SU-DHL-6 (cell line): ENCODE results near the gene THSD7B.

ENCODE experiments used
- H2AFZ ChIP-seq: fragments of 200-600 bp; sonication (generic); 2 replicates; pipeline ENCODE4 v1.6.1; 2014; ENCODE audit warnings: low read depth, mild to moderate bottlenecking, moderate library complexity, mixed read lengths, antibody characterized with exemption, low read length; ENCODE audit not compliant: severe bottlenecking
- H3F3A ChIP-seq: fragments of 200-600 bp; shearing (Covaris generic); 2 replicates; pipeline ENCODE4 v1.6.0; 2016; ENCODE audit warnings: antibody characterized with exemption, mild to moderate bottlenecking; ENCODE audit not compliant: insufficient read depth
- H3K27ac ChIP-seq: fragments of 200-600 bp; sonication (generic); 2 replicates; pipeline ENCODE4 v1.5.1; 2016; ENCODE audit warnings: low read depth, mild to moderate bottlenecking, low read length, moderate library complexity, mixed read lengths
- H3K27me3 ChIP-seq: fragments of 200-600 bp; sonication (generic), shearing (Covaris generic); 2 replicates; pipeline ENCODE4 v1.6.0; 2014; ENCODE audit warnings: mild to moderate bottlenecking, low read length
- H3K36me3 ChIP-seq: fragments of 200-600 bp; sonication (generic); 2 replicates; pipeline ENCODE4 v1.6.1; 2014; ENCODE audit warnings: mild to moderate bottlenecking, low read length, mixed read lengths
- H3K4me2 ChIP-seq: fragments of 300-600, 200-600 bp; shearing (Covaris generic), sonication (generic); 2 replicates; pipeline ENCODE4 v1.6.0; 2014; ENCODE audit warnings: low read length, low read depth, mild to moderate bottlenecking; ENCODE audit not compliant: poor library complexity, severe bottlenecking
- H3K4me3 ChIP-seq: fragments of 200-600 bp; sonication (generic); 2 replicates; pipeline ENCODE4 v1.5.1; 2014; ENCODE audit warnings: antibody characterized with exemption, low read length, mild to moderate bottlenecking, mixed read lengths; ENCODE audit not compliant: insufficient read depth, poor library complexity, severe bottlenecking
- H3K79me2 ChIP-seq: fragments of 200-600 bp; sonication (generic); 2 replicates; pipeline ENCODE4 v1.6.1; 2014; ENCODE audit warnings: mild to moderate bottlenecking, low read length, moderate library complexity; ENCODE audit not compliant: insufficient read depth
- H3K9ac ChIP-seq: fragments of 200-600 bp; sonication (generic); 2 replicates; pipeline ENCODE4 v1.7.0; 2014; ENCODE audit warnings: mild to moderate bottlenecking, low read length
- H3K9me2 ChIP-seq: fragments of 200-600 bp; sonication (generic); replicated peaks from 2 replicates; pipeline ENCODE4 v1.6.1; 2014; ENCODE audit warnings: low read length; ENCODE audit not compliant: insufficient read depth
- H3K9me3 ChIP-seq: fragments of 200-600 bp; sonication (generic); 2 replicates; pipeline ENCODE4 v1.6.1; 2014; ENCODE audit warnings: low read length, mixed read lengths; ENCODE audit not compliant: insufficient read depth
- H4K20me1 ChIP-seq: fragments of 200-600 bp; sonication (generic); 2 replicates; pipeline ENCODE4 v1.6.1; 2014; ENCODE audit warnings: low read depth, mild to moderate bottlenecking, antibody characterized with exemption, low read length, moderate library complexity, mixed read lengths
- CTCF ChIP-seq: fragments of 200-600 bp; sonication (generic); IDR thresholded peaks from one replicate; pipeline ENCODE4 v1.5.1; 2017; ENCODE audit warnings: antibody characterized with exemption, mild to moderate bottlenecking, low read length, moderate library complexity; ENCODE audit not compliant: insufficient read depth, poor library complexity, severe bottlenecking
- EZH2phosphoT487 ChIP-seq: fragments of 200-600 bp; sonication (generic), shearing (Covaris generic); conservative IDR thresholded peaks from 2 replicates; pipeline ENCODE4 v1.6.1; 2018; ENCODE audit warnings: mild to moderate bottlenecking, antibody characterized with exemption, low read length, moderate library complexity, mixed read lengths

The THSD7B gene

DNA sequence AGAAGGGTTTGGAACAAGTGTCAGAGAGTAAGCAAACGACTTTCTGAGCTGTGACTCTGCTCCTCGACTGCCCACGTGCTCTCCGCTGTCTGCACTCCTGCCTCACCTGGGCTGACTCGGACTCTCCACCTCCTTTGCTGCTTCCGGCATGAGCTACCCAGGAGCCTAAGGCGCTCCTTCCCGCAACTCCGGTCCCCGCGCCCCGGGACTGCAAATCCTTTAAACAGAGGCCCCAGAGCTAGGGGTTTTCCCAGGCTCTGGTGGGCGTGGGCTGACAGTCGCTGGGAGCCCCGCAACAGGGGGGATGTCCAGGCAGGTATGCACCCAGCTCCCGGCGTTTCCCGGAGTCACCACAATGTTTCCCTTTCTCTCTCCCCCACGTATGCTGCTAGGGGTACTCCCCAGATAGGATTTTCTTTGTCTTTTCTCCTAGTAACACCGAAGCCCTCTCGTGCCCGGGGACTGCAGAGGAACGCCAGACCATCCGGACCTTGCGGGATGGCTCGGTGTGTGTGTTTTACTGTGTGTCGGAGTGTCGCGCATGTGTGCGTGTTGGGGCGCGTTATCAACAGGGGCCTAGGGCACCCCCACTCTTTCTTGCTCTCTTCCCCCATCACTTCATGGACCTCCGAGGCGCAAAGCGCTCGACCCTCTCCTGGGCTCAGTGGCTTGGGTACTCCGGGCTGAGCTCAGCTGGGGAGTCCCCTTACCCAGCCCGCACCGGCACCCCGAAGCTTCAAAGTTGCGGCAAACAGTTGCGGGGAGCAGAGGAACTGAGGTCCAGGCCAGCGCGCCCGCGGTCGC lies 691 bp upstream of the THSD7B start:
- no peak overlapping the region for H2AFZ ChIP-seq
- no peak overlapping the region for H3K27ac ChIP-seq
- H4K20me1 ChIP-seq = no peaks in the 10 kb centered on the region
- H3K9me2 ChIP-seq = no peaks in the 10 kb centered on the region
- H3K9me3 ChIP-seq = no peaks in the 10 kb centered on the region
- no peak for TF ChIP-seq CTCF
- TF ChIP-seq EZH2phosphoT487 = no peak
- no peak overlapping the region for H3K9ac ChIP-seq
- H3K4me2 ChIP-seq = no peak overlapping the region
- H3K4me3 ChIP-seq = no peak overlapping the region
- H3K27me3 ChIP-seq = no peaks in the 10 kb centered on the region
- H3K36me3 ChIP-seq = no peaks in the 10 kb centered on the region
- no peaks in the 10 kb centered on the region for H3K79me2 ChIP-seq
- no peaks in the 10 kb centered on the region for H3F3A ChIP-seq

DNA sequence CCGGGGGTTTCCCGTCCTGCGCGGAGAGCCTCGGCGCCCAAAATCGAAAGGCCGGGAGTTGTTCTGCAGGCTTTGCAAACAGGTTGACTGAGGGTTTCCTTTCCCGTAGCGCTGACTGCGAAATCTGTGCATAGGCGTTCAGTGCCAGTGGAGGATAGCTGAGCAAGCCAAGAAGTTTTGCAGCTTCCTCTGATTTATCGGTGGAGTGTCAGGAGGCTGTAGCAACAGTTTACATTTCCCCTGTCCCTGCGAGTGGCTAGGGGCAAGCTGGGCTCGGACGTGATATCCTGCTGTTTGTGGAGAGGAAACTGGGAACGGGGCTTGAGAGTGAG lies 694 bp downstream of the THSD7B start:
- Histone ChIP-seq H2AFZ (no peak overlapping the region), H4K20me1 (no peaks in the 10 kb centered on the region), H3K9me2 (no peaks in the 10 kb centered on the region), H3K9ac (no peak overlapping the region), H3K79me2 (no peaks in the 10 kb centered on the region), H3K27ac (no peak overlapping the region), H3K4me2 (no peak overlapping the region), H3K36me3 (no peaks in the 10 kb centered on the region), H3K4me3 (no peak overlapping the region), H3F3A (no peaks in the 10 kb centered on the region), H3K9me3 (no peaks in the 10 kb centered on the region), H3K27me3 (no peaks in the 10 kb centered on the region)
- TF ChIP-seq EZH2phosphoT487 (no peak), CTCF (no peak)

- H3K4me2 ChIP-seq = no peak overlapping the region
Observed at GRCh38 chr2:136767030-136767429, 1.7 kb downstream of the THSD7B start.

More at GRCh38 chr2:136767030-136767429, 1.7 kb downstream of the THSD7B start:
- H3K79me2 ChIP-seq = no peaks in the 10 kb centered on the region
- no peak overlapping the region for H3K4me3 ChIP-seq
- H3K36me3 ChIP-seq = no peaks in the 10 kb centered on the region
- H3K9me3 ChIP-seq = no peaks in the 10 kb centered on the region
- TF ChIP-seq EZH2phosphoT487 = no peak
- TF ChIP-seq CTCF = no peak
- no peak overlapping the region for H2AFZ ChIP-seq
- H3K9ac ChIP-seq = no peak overlapping the region
- no peaks in the 10 kb centered on the region for H4K20me1 ChIP-seq
- H3K9me2 ChIP-seq = no peaks in the 10 kb centered on the region
- H3K27me3 ChIP-seq = no peaks in the 10 kb centered on the region
- no peaks in the 10 kb centered on the region for H3F3A ChIP-seq
- H3K27ac ChIP-seq = no peak overlapping the region
